NCI-H2196 treated with DMSO at 0.1 percent for 48 hours (cell line): ENCODE data around the gene RBM20.
"Not testable (repeated sequence)": the region's sequence is repeated elsewhere in the genome, so short reads cannot be mapped to it uniquely, and the experiment has no call there.

Experiments
- DNase-seq: peaks from one replicate; lab custom pipeline; 2025; ENCODE audit not compliant: unreplicated experiment; lab: John Stamatoyannopoulos, UW

Gene RBM20

DNA sequence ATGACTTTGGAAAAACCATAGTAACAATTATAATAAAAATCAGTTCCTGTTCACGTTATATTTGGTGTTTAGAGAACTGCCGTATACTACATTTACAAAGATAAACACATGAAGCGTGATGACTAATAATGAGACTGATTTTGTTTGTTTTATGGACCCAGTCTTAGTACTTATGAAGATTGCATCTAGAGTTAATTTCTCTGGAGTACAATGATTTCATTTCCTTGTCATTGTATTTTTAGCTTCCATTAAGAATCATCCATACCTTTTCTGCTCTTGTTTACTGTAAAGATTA is 2.9 kb downstream of the RBM20 start:
- no peak for DNase-seq

DNA sequence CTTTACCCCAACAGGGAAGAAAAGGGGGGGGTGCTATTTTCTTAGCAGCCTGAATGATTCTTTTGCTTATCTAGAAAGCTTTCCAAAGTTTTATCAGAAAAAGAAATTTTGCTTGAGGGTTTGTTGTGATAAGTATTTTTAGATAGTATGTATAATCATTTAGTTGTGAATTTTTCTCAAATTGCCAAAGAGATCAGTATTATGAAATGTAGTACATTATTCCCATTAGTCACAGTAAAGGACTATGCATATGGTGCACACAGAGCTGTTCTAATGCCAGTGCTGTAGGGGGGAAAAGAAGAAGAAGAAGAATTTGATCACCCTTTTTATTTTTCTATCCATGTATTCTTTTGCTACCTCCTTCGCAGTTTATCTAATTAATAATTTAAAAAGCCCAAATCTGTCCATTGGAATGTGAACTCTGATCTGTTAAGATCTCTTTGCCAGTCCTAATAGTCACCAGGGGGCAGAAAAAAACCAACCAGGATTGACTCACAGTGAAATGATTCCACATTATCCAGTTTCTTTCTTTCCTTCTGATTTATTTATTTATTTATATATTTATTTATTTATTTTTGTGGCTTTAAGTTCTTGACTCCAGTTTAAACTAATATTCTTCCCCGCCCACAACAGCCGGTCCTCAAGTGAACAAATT is 4.7 kb downstream of the RBM20 start:
- no peak for DNase-seq

DNA sequence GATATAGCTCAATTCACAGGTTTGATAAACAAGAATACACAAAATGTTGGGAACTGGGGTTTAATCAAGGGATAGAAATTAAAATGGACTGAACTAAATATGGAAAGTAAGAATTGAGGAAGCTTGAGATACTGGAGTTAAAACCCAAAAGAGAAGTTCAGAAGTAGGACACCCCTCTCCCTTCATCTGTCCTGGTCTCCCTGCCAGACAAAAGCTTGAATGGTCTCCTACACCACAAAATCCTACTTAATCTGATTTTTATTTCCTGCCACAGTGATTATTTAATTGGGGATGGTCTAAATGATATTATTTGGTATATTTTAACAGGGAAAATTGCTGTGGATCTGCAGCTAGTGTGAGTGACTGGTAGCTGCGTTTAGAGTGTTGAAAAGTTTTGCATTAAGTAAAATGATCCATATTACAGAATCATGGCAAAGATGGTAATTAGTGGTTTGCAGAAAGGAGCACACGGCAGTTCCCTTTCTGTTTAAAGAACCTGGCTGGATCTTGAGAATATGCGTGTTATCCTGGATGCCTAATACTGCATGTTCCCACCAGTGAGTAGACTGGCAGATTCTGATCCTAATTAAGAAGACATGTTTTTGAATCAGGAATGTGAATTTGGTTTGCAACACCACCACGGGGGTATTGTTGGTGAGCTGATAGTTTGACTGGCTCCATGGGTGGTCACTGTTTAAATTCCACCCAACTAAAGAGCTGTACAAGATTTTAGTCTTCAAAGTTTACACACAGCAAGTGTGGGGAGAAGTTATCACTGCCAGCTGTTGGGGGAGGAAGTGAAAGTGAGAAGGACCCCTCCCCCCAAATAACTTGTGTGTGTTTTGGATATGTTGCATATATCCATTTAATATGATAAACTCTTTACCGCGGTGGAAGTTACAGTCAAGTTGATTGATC is 5.5 kb downstream of the RBM20 start:
- no peak for DNase-seq

DNA sequence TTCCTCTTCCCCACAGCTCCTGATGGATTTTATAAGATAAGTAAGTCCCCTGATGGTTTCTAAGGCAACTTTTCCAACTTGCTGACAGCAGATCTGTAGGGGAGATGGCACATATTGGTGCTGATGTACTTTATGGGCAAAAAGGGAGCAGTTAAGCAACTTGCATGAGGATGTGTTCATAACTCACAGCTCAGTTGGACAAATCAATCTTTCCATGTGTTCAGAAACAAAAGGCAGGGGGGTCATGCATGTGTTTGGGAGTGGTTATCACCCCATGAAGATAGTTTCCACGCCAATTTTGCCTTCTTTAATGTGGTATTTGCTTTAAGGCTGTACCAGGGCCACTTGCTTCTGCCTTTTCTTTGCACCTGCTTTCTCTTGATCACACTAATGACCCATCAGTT is 6.1 kb downstream of the RBM20 start:
- no peak for DNase-seq

DNA sequence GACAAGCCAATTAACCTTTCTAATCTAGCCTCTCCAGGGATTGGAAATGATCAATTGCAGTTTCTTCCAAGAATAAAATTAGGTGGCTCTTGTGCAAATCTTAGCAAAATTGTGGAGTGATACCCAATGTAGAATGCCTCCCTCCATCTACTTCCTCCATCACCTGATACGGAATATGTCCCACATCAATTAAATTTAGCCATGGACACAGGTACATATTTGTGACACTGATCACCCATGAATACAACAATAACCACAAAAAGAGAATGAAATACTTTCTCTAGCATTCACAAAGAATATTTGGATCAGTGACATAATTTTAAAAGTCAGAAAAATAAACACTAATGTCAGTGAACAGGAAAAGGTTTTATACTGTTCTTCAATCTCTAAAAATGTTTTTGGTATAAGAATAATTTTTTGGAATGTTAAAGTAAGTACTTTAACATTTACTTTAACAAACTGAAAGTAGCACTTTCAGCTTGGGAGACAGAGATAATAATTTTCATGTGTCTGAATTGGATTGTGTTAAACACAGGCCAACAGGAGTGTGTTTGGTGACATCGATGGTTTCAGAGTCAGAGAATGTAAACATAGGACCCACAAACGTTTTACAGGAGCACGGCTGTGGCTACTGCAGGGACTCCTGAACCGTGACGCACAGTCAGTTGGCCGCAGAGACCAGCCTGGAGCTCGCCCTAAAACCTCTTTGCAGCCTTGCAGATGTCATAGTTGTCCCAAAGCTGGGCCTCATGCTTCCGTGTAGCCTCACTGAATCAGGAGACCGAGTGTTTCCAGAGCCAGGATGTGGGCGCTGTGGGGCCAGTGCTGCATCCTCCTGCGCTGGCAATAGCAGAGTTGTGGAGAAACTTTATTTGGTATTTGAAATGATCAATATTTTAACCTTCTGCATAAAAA is 7.2 kb downstream of the RBM20 start:
- no peak for DNase-seq

DNA sequence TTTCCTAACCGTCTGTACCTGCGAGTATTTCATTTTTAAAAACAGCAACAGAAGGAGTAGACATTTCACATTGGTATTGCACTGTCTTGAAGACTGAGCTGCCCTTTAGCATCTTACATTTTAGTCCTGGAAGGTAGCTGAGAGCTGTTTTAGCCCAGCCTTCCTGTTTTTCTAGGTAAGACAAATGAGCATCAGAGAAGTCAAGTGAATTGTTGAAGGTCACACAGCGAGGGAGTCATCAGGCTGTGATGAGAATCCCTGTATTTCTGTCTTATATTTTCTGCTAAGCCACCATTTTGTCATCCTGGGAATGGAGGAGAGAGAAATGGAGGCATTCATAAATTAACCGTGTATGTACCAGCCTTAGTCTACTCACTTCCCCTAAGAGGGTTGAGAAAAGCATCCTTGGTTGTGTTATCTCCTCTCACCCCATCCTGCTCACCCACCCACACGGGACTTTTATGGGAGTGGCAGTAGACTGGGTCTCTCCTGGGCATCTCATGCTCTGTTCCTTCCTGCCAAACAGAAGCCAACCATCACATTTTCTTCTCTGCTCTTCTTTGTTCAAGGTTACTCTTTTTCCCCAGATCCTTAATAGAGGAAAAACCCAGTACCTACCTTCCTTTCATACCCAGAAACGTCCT is 8.5 kb downstream of the RBM20 start:
- DNase-seq = no peak

DNA sequence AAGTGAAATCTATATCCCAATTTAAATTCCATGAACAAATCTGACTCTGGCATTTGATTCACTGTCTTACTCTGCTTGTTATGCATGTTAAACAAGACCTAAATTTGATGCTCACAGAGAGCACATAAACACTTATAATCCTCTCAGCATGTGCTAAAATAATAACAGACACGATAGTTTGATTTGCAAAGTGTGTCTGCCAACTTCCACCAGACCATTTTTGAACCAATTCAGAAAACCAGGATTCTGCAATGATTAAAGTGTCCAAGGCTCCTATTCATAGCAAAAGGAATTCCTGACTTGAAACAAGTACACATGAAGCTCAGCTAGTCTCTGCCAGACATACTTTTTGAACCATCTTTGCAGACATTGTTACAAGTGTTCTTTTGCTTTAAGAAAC is 11.2 kb downstream of the RBM20 start:
- DNase-seq = no peak

DNA sequence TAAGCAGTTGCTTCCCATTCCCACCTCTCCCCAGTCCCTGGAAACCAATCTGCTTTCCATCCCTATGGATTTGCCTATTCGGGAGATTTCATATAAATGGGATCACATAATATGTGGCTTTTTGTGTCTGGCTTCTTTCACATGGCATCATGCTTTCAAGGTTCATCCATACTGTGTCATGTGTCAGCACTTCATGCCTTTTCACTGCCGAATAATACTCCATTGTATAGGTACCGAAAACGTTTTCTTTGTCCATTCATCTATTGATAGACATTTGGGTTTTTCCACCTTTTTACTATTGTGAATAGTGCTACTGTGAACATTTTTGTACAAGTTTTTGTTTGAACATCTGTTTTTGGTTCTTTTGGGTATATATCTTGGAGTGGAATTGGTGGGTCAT is 12.5 kb downstream of the RBM20 start:
- DNase-seq = no peak

DNA sequence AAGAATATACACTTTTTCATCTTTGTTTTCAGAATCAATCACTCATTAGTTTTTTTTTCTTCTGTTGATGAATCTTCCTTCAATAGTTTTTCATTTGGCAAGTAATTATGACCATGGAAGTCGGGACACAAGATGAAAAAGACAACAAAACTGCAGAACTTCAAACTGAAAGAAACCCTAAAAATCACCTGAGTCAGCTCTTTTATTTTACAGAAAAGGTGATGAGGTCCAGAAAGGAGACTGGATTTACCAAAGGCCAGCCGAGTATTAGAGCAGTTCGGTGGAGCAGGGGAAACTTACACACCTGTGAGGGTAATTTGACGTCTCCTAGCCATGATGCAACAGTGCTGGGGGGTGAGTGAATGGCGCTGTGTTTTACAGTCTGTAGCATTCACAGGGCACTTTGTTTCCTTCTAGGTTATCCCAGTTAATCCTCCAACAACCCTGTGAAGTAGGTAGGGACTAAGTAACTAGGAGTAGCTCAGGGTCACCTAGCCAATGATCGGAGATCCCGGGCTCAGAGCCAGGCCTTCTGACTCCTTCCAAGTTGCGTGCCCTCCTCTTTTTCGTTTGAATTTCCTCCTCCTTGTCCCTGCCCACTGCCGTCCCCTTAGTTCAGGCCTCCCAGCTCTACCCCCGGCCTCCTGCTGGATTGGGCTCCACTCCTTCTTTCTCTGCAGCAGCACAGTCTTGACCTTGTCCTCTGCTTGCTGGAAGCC is 14.0 kb downstream of the RBM20 start:
- DNase-seq = no peak

DNA sequence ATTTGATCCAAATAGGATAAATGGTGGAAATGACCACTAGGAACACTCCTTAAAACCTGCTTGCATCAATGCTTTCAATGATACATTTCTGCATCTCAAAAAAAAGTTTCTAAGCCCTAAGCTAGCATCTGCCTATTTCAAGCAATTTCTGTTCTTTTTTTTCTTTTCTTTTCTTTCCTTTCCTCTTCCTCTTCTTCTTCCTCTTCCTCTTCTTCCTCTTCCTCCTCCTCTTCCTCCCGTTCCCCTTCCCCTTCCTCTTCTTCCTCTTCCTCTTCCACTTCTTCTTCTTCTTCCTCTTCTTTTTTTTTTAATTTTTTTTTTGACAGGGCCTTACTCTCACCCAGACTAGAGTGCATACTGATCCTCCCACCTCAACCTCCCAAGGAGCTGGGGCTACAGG is 15.4 kb downstream of the RBM20 start:
- DNase-seq = no peak

DNA sequence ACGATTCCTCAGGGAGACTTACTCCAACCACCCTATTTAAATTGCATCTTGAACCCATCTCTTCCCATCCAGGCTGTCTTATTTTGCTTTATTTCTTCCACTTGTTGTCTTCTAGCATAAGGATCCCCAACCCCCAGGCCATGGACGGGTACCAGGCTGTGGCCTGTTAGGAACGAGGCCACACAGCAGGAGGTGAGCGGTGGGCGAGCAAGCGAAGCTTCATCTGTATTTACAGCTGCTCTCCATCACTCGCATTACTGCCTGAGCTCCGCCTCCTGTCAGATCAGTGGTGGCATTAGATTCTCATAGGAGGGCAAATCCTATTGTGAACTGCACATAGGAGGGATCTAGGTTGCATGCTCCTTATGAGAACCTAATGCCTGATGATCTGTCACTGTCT is 16.2 kb downstream of the RBM20 start:
- DNase-seq = not testable (repeated sequence)

DNA sequence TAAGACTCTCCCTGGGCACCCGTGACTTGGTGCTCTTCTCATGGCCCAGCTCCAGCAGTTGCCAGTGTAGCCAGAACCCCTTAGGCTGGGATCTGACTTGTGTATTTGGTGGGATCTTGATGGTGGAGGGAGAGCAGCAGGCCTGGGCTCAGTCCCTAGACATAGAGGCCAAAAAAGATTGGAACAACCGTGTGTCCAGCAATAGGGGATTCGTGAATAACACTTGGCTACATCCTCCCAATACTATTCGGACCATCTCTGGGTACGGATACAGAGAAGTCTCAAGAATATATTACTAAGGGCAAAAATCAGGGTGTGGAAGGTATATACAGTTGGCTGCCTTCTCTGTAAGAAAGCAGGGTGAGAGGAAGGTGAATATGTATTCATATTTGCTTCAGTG is 17.2 kb downstream of the RBM20 start:
- no peak for DNase-seq

DNA sequence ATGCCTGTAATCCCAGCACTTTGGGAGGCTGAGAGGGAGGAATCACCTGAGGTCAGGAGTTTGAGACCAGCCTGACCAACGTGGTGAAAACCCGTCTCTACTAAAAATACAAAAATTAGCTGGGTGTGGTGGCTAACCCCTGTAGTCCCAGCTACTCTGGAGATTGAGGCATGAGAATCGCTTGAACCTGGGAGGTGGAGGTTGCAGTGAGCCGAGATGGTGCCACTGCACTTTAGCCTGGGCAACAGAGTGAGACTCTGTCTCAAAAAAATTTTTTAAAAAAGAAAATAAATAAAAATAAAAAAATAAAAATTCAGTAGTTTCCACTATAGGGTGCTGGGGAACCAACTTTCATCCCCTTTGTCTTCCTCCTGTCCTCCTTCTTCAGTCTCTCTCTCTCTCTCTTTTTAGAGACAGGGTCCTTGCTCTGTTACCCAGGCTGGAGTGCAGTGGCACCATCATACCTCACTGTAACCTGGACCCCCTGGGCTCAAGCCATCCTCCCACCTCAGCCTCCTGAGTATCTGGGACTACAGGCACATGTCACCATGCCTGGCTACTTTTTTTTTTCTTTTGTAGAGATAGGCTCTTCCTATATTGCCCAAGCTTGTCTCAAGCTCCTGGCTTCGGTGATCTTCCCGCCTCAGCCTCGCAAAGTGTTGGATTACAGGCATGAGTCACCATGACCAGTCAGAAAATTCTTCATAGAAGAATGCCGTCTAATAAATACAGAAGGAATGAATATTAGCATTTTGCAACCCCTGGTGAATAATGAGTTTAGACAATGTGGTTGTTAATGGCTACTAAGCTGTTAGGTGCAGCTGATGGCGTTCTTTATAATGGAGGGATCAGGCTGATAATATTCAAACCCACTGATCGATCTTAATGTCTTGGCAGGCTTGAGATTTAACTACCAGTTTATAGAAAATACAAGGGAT is 20.6 kb downstream of the RBM20 start:
- no peak for DNase-seq

DNA sequence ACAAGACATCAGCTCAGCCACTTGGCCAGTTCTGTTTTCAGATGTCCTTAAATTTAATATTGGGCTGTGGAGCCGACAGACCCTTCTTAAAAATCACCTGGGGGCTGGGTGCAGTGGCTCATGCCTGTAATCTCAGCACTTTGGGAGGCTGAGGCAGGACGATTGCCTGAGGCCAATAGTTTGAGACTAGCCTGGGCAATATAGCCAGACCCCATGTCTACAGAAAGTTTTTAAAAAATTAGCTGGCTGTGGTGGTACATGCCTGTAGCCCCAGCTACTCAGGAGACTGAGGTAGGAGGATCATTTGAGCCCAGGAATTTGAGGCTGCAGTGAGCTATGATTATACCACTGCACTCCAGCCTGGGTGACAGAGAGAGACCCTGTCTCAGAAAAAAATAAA is 22.1 kb downstream of the RBM20 start:
- not testable (repeated sequence) for DNase-seq

DNA sequence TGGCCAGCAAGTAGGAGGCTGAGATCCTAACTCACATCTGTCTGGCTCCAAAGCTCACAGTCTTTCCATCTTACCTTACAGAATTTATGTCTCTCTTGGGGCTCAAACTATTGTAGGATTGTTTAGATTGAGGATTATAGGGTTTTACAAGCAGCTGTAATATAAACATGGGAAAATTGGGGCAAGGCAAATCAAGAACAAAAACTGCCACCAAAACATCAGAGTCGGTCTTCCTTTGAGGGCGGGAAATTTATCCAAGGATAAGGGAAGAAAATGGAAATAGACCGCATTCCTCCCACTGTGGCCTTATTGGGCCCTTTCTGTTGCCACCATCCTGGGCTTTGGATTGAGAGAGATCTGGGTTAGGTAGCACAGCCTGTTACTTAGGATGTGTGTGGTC is 22.5 kb downstream of the RBM20 start:
- no peak for DNase-seq

DNA sequence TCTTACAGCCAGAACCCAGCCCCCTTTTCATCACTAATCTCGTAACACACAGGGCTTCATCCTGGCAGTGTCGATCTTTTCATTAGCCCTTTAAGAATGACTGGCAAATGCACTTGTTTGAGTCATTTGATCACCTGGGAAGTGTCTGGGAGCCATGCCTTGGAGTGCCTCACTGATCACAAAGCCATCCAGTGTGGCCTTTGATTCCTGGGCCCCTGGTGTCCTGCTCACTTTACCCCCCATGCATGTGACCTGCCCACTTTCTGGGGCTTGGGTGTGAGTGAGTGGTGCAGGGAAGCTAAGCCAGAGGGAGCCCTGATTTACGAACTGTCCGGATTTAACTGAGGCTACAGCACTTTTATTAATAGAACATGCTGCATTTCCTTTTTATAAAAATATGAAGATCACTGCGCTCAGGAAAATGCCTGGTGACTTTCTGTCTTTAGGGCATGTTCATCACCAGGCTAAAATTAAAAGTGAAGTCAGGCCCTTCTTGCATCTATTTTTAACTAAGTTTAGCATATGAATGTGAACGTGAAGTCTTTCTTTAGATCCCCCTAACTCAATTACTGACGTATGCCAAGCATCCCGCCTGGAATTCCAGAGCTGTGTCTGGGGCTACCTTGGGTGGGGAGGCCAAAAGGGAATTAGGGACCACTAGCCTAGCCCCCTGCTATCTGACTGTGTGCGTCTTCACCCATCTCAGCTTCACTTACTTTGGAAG is 23.6 kb downstream of the RBM20 start:
- DNase-seq = no peak

DNA sequence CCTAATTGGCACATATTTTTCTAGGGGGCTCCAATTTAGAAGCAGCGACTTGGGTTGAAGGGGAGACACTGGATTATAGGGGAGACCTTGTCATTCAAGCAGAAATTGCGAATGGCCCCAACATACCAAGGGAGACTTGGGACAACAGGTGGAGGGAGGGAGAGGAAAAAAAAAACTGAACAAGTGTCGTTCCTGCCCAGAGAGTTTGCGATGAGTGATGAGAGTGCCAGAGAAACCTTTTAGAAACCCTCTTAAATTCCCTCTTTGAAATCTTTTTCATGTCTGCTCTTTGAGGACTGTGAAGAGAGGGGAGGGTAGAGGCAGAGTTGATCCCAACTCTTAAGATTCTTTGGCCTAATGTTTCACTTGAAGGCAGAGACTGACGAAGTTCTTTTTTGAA is 24.3 kb downstream of the RBM20 start:
- no peak for DNase-seq

DNA sequence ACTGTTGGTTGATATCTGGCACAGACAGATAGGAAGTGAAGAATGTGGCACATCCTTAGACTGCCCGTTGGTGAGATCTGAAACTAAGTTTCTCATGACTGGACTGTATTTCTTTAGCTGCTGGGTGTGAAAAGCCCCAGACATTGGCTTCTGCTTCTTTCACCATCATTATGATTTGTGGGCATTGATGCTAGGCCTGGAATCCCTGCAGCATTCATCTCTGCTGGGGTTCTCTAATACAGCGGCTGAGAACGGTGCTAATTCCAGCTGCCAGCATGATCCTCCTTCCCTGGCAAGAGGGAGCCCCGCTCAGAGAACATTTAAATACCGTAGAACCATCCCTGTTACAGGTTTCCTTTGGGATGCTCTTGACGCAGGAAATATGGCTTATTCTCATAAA is 26.2 kb downstream of the RBM20 start:
- DNase-seq = no peak
